SK-N-SH treated with all-trans-retinoic acid at 6 μM for 48 hours (cell line): ENCODE results near the gene GLB1L3.

Experiments used
- ATAC-seq: fragments of 200-7000 bp; cut with Tn5 transposase; 3 replicates; pipeline ENCODE4 v1.9.1; 2020; ENCODE audit warnings: mild to moderate bottlenecking, moderate library complexity
- ARNTL ChIP-seq: fragments of 450-650 bp; formaldehyde crosslinking; IDR thresholded peaks from 2 replicates; pipeline ENCODE4 v1.5.0; 2020; ENCODE audit warnings: low read depth, mild to moderate bottlenecking, moderate library complexity, borderline replicate concordance
- BACH2 ChIP-seq: fragments of 250-450 bp; sonication (Bioruptor Pico); IDR thresholded peaks from 2 replicates; pipeline ENCODE4 v1.9.0; 2021; ENCODE audit warnings: mild to moderate bottlenecking, borderline replicate concordance
- CREB5 ChIP-seq: fragments of 250-450 bp; sonication (Bioruptor Pico); IDR thresholded peaks from 2 replicates; pipeline ENCODE4 v1.5.1; 2020; ENCODE audit warnings: low read depth, mild to moderate bottlenecking, moderate library complexity
- CSDC2 ChIP-seq: fragments of 250-450 bp; sonication (Bioruptor Pico); IDR thresholded peaks from 2 replicates; pipeline ENCODE4 v1.5.0; 2020; ENCODE audit warnings: mild to moderate bottlenecking, moderate library complexity
- CSRNP3 ChIP-seq: fragments of 250-450 bp; sonication (Bioruptor Pico); IDR thresholded peaks from 2 replicates; pipeline ENCODE4 v1.5.1; 2021; ENCODE audit warnings: mild to moderate bottlenecking, moderate library complexity
- ESRRG ChIP-seq: fragments of 250-450 bp; sonication (Bioruptor Pico); IDR thresholded peaks from 2 replicates; pipeline ENCODE4 v1.6.1; 2021; ENCODE audit warnings: mild to moderate bottlenecking
- ISL1 ChIP-seq: fragments of 250-450 bp; sonication (Bioruptor Pico); IDR thresholded peaks from 2 replicates; pipeline ENCODE4 v2.1.2; 2022; ENCODE audit warnings: mild to moderate bottlenecking, moderate library complexity
- OSR1 ChIP-seq: fragments of 250-450 bp; sonication (Bioruptor Pico); IDR thresholded peaks from 2 replicates; pipeline ENCODE4 v1.8.0; 2022; ENCODE audit warnings: moderate library complexity, mild to moderate bottlenecking, inconsistent platforms
- PPARA ChIP-seq: fragments of 250-450 bp; sonication (Bioruptor Pico); IDR thresholded peaks from 2 replicates; pipeline ENCODE4 v1.5.0; 2020; ENCODE audit warnings: mild to moderate bottlenecking, borderline replicate concordance
- RARB ChIP-seq: fragments of 250-450 bp; sonication (Bioruptor Pico); IDR thresholded peaks from 2 replicates; pipeline ENCODE4 v1.8.0; 2021; ENCODE audit warnings: mild to moderate bottlenecking, moderate library complexity
- SNAI2 ChIP-seq: fragments of 250-450 bp; sonication (Bioruptor Pico); IDR thresholded peaks from 2 replicates; pipeline ENCODE4 v1.5.0; 2020; ENCODE audit warnings: mild to moderate bottlenecking, moderate library complexity
- TCF4 ChIP-seq: fragments of 250-450 bp; sonication (Bioruptor Pico); IDR thresholded peaks from 2 replicates; pipeline ENCODE4 v1.8.0; 2021; ENCODE audit warnings: mild to moderate bottlenecking, moderate library complexity, borderline replicate concordance
- TOX ChIP-seq: fragments of 250-450 bp; sonication (Bioruptor Pico); IDR thresholded peaks from 2 replicates; pipeline ENCODE4 v1.8.0; 2021; ENCODE audit warnings: mild to moderate bottlenecking, moderate library complexity, borderline replicate concordance
- ZC3H10 ChIP-seq: fragments of 250-450 bp; sonication (Bioruptor Pico); IDR thresholded peaks from 2 replicates; pipeline ENCODE4 v1.5.1; 2021; ENCODE audit warnings: mild to moderate bottlenecking, moderate library complexity
- ZFP3 ChIP-seq: fragments of 250-450 bp; sonication (Bioruptor Pico); IDR thresholded peaks from 2 replicates; pipeline ENCODE4 v1.5.0; 2020; ENCODE audit warnings: mild to moderate bottlenecking, moderate library complexity
- ZFP30 ChIP-seq: fragments of 450-650 bp; formaldehyde crosslinking; IDR thresholded peaks from 2 replicates; pipeline ENCODE4 v1.5.0; 2022; ENCODE audit warnings: mild to moderate bottlenecking, moderate library complexity
- ZNF565 ChIP-seq: fragments of 450-650 bp; formaldehyde crosslinking; conservative IDR thresholded peaks from 2 replicates; pipeline ENCODE4 v1.5.0; 2020; ENCODE audit warnings: low read depth, mild to moderate bottlenecking, moderate library complexity
- ZNF70 ChIP-seq: fragments of 450-650 bp; formaldehyde crosslinking; IDR thresholded peaks from 2 replicates; pipeline ENCODE4 v1.5.0; 2020; ENCODE audit warnings: mild to moderate bottlenecking, moderate library complexity
- ZNF8 ChIP-seq: fragments of 450-650 bp; formaldehyde crosslinking; IDR thresholded peaks from 2 replicates; pipeline ENCODE4 v1.5.0; 2020; ENCODE audit warnings: mild to moderate bottlenecking, moderate library complexity
- TF ChIP-seq, protein P1 (sequence below): fragments of 250-450 bp; sonication (Bioruptor Pico); IDR thresholded peaks from 2 replicates; pipeline ENCODE4 v1.8.0; 2020; ENCODE audit warnings: mild to moderate bottlenecking, moderate library complexity, borderline replicate concordance

The GLB1L3 gene

DNA sequence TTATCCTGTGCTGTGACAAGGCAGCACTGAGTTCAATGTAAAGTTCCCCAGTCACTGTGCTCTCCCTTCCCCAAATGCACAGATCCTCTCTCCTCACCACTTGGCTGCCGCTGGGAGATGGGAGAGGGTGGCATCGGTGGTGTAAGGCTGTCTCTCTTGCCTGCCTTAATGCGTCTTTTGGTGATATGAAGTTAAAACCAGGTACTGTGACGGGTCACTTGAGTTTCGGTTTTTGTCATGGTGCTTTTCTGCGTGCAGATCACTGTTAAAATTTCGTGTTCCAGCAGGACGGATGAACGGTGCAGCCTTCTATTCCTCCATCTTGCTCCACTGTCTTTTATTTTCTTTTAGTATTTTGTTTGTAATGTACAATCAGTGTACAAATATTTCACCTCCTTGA is 74.2 kb downstream of the GLB1L3 start:
- no peak for ATAC-seq
- no peak for TF ChIP-seq ESRRG (CRISPR knock-in tag)
- no peak for TF ChIP-seq ARNTL (CRISPR knock-in tag)
- TF ChIP-seq CREB5, result no peak
- no peak for TF ChIP-seq RARB
- TF ChIP-seq, all 23 proteins: peak for 0

GRCh38 chr11:134352111-134352510 is 75.9 kb downstream of the GLB1L3 start:
- no peak for TF ChIP-seq CSDC2 (CRISPR knock-in tag)
- no peak for TF ChIP-seq ARNTL (CRISPR knock-in tag)
- TF ChIP-seq TCF4 (CRISPR knock-in tag), result no peak
- no peak for TF ChIP-seq ESRRG (CRISPR knock-in tag)
- no peak for TF ChIP-seq ZFP3
- TF ChIP-seq BACH2 (CRISPR knock-in tag), result no peak
- TF ChIP-seq TOX (CRISPR knock-in tag), result no peak
- TF ChIP-seq ZNF70 (CRISPR knock-in tag), result no peak
- ATAC-seq, result no peak

DNA sequence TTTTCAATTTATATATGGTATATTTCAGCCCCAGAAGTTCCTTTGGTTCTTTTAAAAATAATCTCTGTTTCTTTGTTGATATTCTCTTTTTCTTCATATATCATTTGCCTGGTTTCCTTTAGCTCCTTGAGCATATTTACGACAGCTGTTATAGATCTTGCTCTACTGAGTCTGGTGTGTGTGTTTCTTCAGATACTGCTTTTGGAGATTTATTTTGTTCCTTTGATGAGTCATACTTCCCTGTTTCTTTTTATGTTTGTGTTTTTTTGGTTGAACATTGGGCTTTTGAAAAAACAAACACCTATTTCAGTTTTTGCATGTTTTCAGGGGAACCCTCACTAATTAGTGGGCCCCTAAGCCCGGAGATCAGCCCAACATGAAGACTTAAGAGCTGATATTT is 79.0 kb downstream of the GLB1L3 start:
- ATAC-seq, result no peak

GRCh38 chr11:134355656-134356055 is 79.5 kb downstream of the GLB1L3 start:
- no peak for TF ChIP-seq ZNF565 (CRISPR knock-in tag)
- TF ChIP-seq CSDC2 (CRISPR knock-in tag), result no peak
- no peak for TF ChIP-seq ZNF70 (CRISPR knock-in tag)
- TF ChIP-seq, protein P1, sequence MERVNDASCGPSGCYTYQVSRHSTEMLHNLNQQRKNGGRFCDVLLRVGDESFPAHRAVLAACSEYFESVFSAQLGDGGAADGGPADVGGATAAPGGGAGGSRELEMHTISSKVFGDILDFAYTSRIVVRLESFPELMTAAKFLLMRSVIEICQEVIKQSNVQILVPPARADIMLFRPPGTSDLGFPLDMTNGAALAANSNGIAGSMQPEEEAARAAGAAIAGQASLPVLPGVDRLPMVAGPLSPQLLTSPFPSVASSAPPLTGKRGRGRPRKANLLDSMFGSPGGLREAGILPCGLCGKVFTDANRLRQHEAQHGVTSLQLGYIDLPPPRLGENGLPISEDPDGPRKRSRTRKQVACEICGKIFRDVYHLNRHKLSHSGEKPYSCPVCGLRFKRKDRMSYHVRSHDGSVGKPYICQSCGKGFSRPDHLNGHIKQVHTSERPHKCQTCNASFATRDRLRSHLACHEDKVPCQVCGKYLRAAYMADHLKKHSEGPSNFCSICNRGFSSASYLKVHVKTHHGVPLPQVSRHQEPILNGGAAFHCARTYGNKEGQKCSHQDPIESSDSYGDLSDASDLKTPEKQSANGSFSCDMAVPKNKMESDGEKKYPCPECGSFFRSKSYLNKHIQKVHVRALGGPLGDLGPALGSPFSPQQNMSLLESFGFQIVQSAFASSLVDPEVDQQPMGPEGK, result no peak
- TF ChIP-seq TOX (CRISPR knock-in tag), result no peak
- no peak for TF ChIP-seq ZC3H10 (CRISPR knock-in tag)
- no peak for TF ChIP-seq ZFP3
- TF ChIP-seq RARB, result no peak
- TF ChIP-seq TCF4 (CRISPR knock-in tag), result no peak
- no peak for TF ChIP-seq CSRNP3 (CRISPR knock-in tag)
- no peak for TF ChIP-seq ZFP30 (CRISPR knock-in tag)
- TF ChIP-seq ISL1 (CRISPR knock-in tag), result no peak
- TF ChIP-seq PPARA, result no peak
- no peak for TF ChIP-seq BACH2 (CRISPR knock-in tag)
- no peak for ATAC-seq

More for the DNA sequence above, 79.0 kb downstream of the GLB1L3 start:
- no peak for TF ChIP-seq ARNTL (CRISPR knock-in tag)
- no peak for TF ChIP-seq ZNF8 (CRISPR knock-in tag)
- TF ChIP-seq RARB, result no peak
- no peak for TF ChIP-seq ZFP30 (CRISPR knock-in tag)
- TF ChIP-seq CSRNP3 (CRISPR knock-in tag), result no peak
- TF ChIP-seq ISL1 (CRISPR knock-in tag), result no peak
- TF ChIP-seq ZC3H10 (CRISPR knock-in tag), result no peak
- TF ChIP-seq ZNF70 (CRISPR knock-in tag), result no peak
- TF ChIP-seq CSDC2 (CRISPR knock-in tag), result no peak
- no peak for TF ChIP-seq TCF4 (CRISPR knock-in tag)
- no peak for TF ChIP-seq PPARA
- no peak for TF ChIP-seq TOX (CRISPR knock-in tag)
- TF ChIP-seq OSR1, result no peak
- no peak for TF ChIP-seq SNAI2 (CRISPR knock-in tag)
- no peak for TF ChIP-seq BACH2 (CRISPR knock-in tag)
